Subcutaneous adipose tissue (tissue), 4 donors: ENCODE data around the gene MDFI. TPM values are rescaled to one million over a fixed set of nuclear protein-coding genes. Genes with fewer than 3 reads are reported as not detected.

Experiments used
- CTCF ChIP-seq: fragments of 450-650 bp; IDR thresholded peaks from one replicate; pipeline ENCODE4 v1.5.1; 2016; ENCODE audit warnings: low read depth, mild to moderate bottlenecking, control low read depth, antibody characterized with exemption, moderate library complexity
- total RNA-seq, 4 donors: library from RNA; depleted of rRNA; stranded (reverse); fragments of >200 nt; gene quantifications; one replicate each; pipeline ENCODE4 v1.1.0, GENCODE V29; 2016

Gene MDFI
- total RNA-seq, 4 donors from 2014 or later: 1.6 to 77.6 (median 11.7) TPM

GRCh38 chr6:41656002-41656691 is 17.9 kb downstream of the MDFI start:
- TF ChIP-seq CTCF: no peak

GRCh38 chr6:41657131-41658094 is 19.1 kb downstream of the MDFI start:
- TF ChIP-seq CTCF: no peak

- TF ChIP-seq CTCF: no peak
Measured at GRCh38 chr6:41658636-41659035, 20.4 kb downstream of the MDFI start.

GRCh38 chr6:41659935-41660334 is 21.7 kb downstream of the MDFI start:
- TF ChIP-seq CTCF: no peak

- TF ChIP-seq CTCF: no peak
Measured at GRCh38 chr6:41663568-41663967, 25.3 kb downstream of the MDFI start.

- TF ChIP-seq CTCF: no peak
Measured at GRCh38 chr6:41664271-41664670, 26.0 kb downstream of the MDFI start.

GRCh38 chr6:41667195-41667594 is 28.9 kb downstream of the MDFI start:
- no peak for TF ChIP-seq CTCF
